Pancreas (tissue), 10 donors: ENCODE measurements around the gene NOS1AP. TPM values are rescaled to one million over a fixed set of nuclear protein-coding genes. Genes with fewer than 3 reads are reported as not detected.
A peak's percentile ranks its signal among the peaks of the same experiment; 100 is the strongest.

ENCODE experiments used
- ATAC-seq, 4 donors: fragments of 200-7000 bp; cut with Tn5 transposase; one replicate each; pipeline versions ENCODE4 v1.8.0 to v1.9.1; 2020; ENCODE audit warnings: mild to moderate bottlenecking in 4 of 4, moderate library complexity in 4 of 4
- DNase-seq, 6 donors: peaks; one replicate each; pipeline ENCODE4 v3.0.0-alpha.2; 2020
- FAIRE-seq: peaks from 2 replicates; lab custom pipeline; 2012; peaks lifted over from hg19 to GRCh38; lab: Jason Lieb, UNC
- H3K27ac ChIP-seq, 4 donors: fragments of 200-600 bp; sonication (generic); 1 replicate in 3 of 4; 2 replicates in 1 of 4; pipeline versions ENCODE4 v1.5.0 to v1.8.0; 2020
- H3K27me3 ChIP-seq, 4 donors: fragments of 200-600 bp; one replicate each; pipeline ENCODE4 v1.8.0; 2021
- H3K36me3 ChIP-seq, 3 donors: fragments of 200-600 bp; sonication (generic) in 1 of 3; one replicate each; pipeline versions ENCODE4 v1.5.0 to v1.8.0; 2020 to 2021
- H3K4me1 ChIP-seq, 3 donors: fragments of 200-600 bp; one replicate each; pipeline ENCODE4 v1.8.0; 2021
- H3K4me3 ChIP-seq, 4 donors: fragments of 200-600 bp; sonication (generic) in 2 of 4; one replicate each; pipeline versions ENCODE4 v1.5.0 to v1.8.0; 2020 to 2021
- H3K9me3 ChIP-seq, 4 donors: fragments of 200-600 bp; one replicate each; pipeline ENCODE4 v1.8.0; 2021
- CTCF ChIP-seq, 4 donors: fragments of 200-600 bp; sonication (generic) in 3 of 4; IDR thresholded peaks; one replicate each; pipeline versions ENCODE4 v1.5.0 to v1.8.0; 2021; ENCODE audit warnings: antibody characterized with exemption in 4 of 4
- WGBS, 2 donors: extraction: QIAGEN DNeasy Blood & Tissue Kit; methylation state at CpG; one replicate each; pipeline ENCODE4 v1.1.7; 2013; 5-methylcytosine and 5-hydroxymethylcytosine counted together
- intact Hi-C, 3 donors: fragments of 100-400 bp; cut with DNase I; formaldehyde crosslinking; loops; one replicate each; pipeline versions ENCODE4 v1.11.1 to v1.14.2; 2022
- polyA plus RNA-seq, 2 donors: library from polyadenylated mRNA; stranded (reverse); fragments of 200-250 nt; gene quantifications; one replicate each; pipeline ENCODE4 v1.2.3, GENCODE V29; 2013
- total RNA-seq, 6 donors: library from RNA; stranded (reverse); fragmentation: NEBNext Ultra II Directional in 4 of 6; extraction: Animal tissue kit (Norgen Biotek cat#: 25700) in 4 of 6; gene quantifications; one replicate each; pipeline versions ENCODE4 v1.2.1 to v1.2.4, GENCODE V29; 2021 to 2023
- donor health status: healthy with polysubstance abuse.
- donor health status: DM: no; HTN: no; CAD: no; lungs with moderate emphysema.
- donor health status: DM: no; HTN: no; CAD: no.
- donor health status: control.
- donor health status: control.
- donor health status: Bipolar disorder and iron deficiency.
- donor health status: DM: yes; HTN: yes; CAD: no.
- donor health status: DM: no; HTN: no; CAD: no.
- donor health status: DM: no; HTN: no; CAD: no.
- donor health status: DM: yes; HTN: yes; CAD: no.

Gene NOS1AP
- total and polyA plus RNA-seq, 8 donors, result 0.40 to 2.8 (median 1.7) TPM

GRCh38 chr1:162324396-162324795, 254.9 kb downstream of the NOS1AP start:
- 89 to 98% methylated on average over 2 of the region's 2 CpGs for WGBS, 2 donors
- Histone ChIP-seq H3K36me3 (no peaks in the 10 kb centered on the region), H3K4me1 (no peaks in the 10 kb centered on the region), H3K27ac (no peak overlapping the region), H3K9me3 (no peaks in the 10 kb centered on the region), H3K27me3 (no peaks in the 10 kb centered on the region), H3K4me3 (no peak overlapping the region)
- DNase-seq (no peak), ATAC-seq (no peak), FAIRE-seq (no peak)
- no peak for TF ChIP-seq CTCF (IDR thresholded peaks at IDR 0.05)
- intact Hi-C loops, result no loop called here

GRCh38 chr1:162326559-162326958, 257.1 kb downstream of the NOS1AP start:
- ATAC-seq, result no peak

GRCh38 chr1:162327144-162327787, 257.8 kb downstream of the NOS1AP start:
- H3K27me3 ChIP-seq, result no peaks in the 10 kb centered on the region
- no peaks in the 10 kb centered on the region for H3K9me3 ChIP-seq
- TF ChIP-seq CTCF (IDR thresholded peaks at IDR 0.05), result no peak
- DNase-seq (no peak), FAIRE-seq (no peak), ATAC-seq (peak in 1 of 4 donors; percentile 50)
- WGBS, 2 donors, result 90 to 93% methylated on average over 2 of the region's 2 CpGs
- intact Hi-C loops, result no loop called here
- no peak overlapping the region for H3K27ac ChIP-seq
- no peaks in the 10 kb centered on the region for H3K36me3 ChIP-seq
- H3K4me1 ChIP-seq, result no peaks in the 10 kb centered on the region
- no peak overlapping the region for H3K4me3 ChIP-seq

More at GRCh38 chr1:162326559-162326958, 257.1 kb downstream of the NOS1AP start:
- no peak overlapping the region for H3K4me3 ChIP-seq
- intact Hi-C loops, result no loop called here
- H3K27ac ChIP-seq, result no peak overlapping the region
- DNase-seq (no peak), FAIRE-seq (no peak)
- no peaks in the 10 kb centered on the region for H3K9me3 ChIP-seq
- TF ChIP-seq CTCF (IDR thresholded peaks at IDR 0.05), result no peak
- H3K27me3 ChIP-seq, result no peaks in the 10 kb centered on the region
- no peaks in the 10 kb centered on the region for H3K36me3 ChIP-seq
- no peaks in the 10 kb centered on the region for H3K4me1 ChIP-seq

GRCh38 chr1:162327788-162328165, 258.3 kb downstream of the NOS1AP start:
- no peaks in the 10 kb centered on the region for H3K27me3 ChIP-seq
- FAIRE-seq (no peak), ATAC-seq (no peak), DNase-seq (no peak)
- H3K27ac ChIP-seq, result no peak overlapping the region
- no peaks in the 10 kb centered on the region for H3K4me1 ChIP-seq
- intact Hi-C loops, result no loop called here
- no peaks in the 10 kb centered on the region for H3K9me3 ChIP-seq
- no peak overlapping the region for H3K4me3 ChIP-seq
- TF ChIP-seq CTCF (IDR thresholded peaks at IDR 0.05), result no peak
- no peaks in the 10 kb centered on the region for H3K36me3 ChIP-seq
- 96 to 97% methylated on average over 1 of the region's 1 CpG for WGBS, 2 donors

- Histone ChIP-seq H3K36me3 (no peaks in the 10 kb centered on the region), H3K27ac (no peak overlapping the region), H3K4me1 (no peaks in the 10 kb centered on the region), H3K9me3 (no peaks in the 10 kb centered on the region), H3K4me3 (no peak overlapping the region), H3K27me3 (no peaks in the 10 kb centered on the region)
- TF ChIP-seq CTCF (IDR thresholded peaks at IDR 0.05), result no peak
- intact Hi-C loops, result no loop called here
- FAIRE-seq, result no peak
- no peak for DNase-seq
- ATAC-seq, result no peak
Observed at GRCh38 chr1:162328512-162328911, 259.0 kb downstream of the NOS1AP start.
